ENCODE results near the gene TNIK. TPM values are rescaled to one million over a fixed set of nuclear protein-coding genes. Genes with fewer than 3 reads are reported as not detected.

The TNIK gene
- total RNA-seq, 1 donor from 2014 or later, result 15.5 TPM

DNA sequence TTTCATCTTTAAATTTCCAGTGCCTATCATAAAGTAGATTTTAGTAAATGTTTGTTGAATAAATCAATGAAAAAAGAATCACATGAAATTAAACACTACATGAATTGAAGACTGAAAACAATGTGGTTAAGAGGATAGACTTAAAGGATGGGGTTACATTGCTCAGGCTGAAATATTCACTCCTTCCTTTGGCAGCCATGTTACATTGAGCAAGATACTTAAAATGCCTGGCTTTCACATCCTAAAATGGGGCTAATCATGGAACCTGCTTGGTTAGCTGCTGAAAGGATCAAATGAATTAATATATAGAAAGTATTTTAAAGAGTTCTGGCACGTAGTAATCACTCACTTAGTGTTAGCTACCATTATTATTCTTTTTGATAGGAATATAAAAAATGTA lies 236.8 kb downstream of the TNIK start:
- Mint-ChIP-seq H3K4me3 (ENCODE audit: unreplicated experiment) (no peak overlapping the region), H3K27me3 (ENCODE audit: unreplicated experiment) (no peaks in the 10 kb centered on the region), H3K9me3 (ENCODE audit: unreplicated experiment) (peaks cover 9% of the 10 kb centered on the region), H3K4me1 (ENCODE audit: unreplicated experiment) (peaks cover 10% of the 10 kb centered on the region), H3K36me3 (ENCODE audit: unreplicated experiment) (peaks cover 5% of the 10 kb centered on the region), H3K27ac (ENCODE audit: unreplicated experiment) (no peak overlapping the region)
- no peak for TF ChIP-seq CTCF (IDR thresholded peaks at IDR 0.05)
- DNase-seq (ENCODE audit: extremely low spot score, unreplicated experiment), result no peak

- no peak overlapping the region for H3K27ac Mint-ChIP-seq (ENCODE audit: unreplicated experiment)
- peaks cover 9% of the 10 kb centered on the region for H3K9me3 Mint-ChIP-seq (ENCODE audit: unreplicated experiment)
These were observed 237.2 kb downstream of the TNIK start for GRCh38 chr3:171222995-171223394.

DNA sequence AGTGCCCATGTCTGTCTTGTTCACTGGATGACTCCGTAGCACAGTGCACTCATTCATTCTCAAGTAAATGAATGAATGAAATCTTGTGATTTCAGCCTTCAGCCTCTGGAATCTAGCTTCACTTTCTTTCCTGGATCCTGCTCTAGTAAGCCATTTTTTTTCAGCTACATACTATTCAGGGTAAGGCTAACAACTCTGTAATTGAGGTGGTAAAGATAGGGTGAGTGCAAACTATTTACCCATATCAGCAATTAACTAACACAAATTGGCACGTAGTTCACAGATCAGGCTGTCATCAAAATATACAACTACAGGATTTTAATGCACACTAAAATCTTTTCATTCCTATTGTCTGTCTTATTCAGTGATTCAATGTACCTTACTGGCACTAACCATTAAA lies 238.6 kb downstream of the TNIK start:
- Mint-ChIP-seq H3K27me3 (ENCODE audit: unreplicated experiment) (no peaks in the 10 kb centered on the region), H3K4me3 (ENCODE audit: unreplicated experiment) (no peak overlapping the region), H3K36me3 (ENCODE audit: unreplicated experiment) (peaks cover 5% of the 10 kb centered on the region), H3K9me3 (ENCODE audit: unreplicated experiment) (peaks cover 9% of the 10 kb centered on the region), H3K27ac (ENCODE audit: unreplicated experiment) (no peak overlapping the region), H3K4me1 (ENCODE audit: unreplicated experiment) (no peaks in the 10 kb centered on the region)
- TF ChIP-seq CTCF (IDR thresholded peaks at IDR 0.05), result no peak
- no peak for DNase-seq (ENCODE audit: extremely low spot score, unreplicated experiment)

More at GRCh38 chr3:171222995-171223394, 237.2 kb downstream of the TNIK start:
- H3K36me3 Mint-ChIP-seq (ENCODE audit: unreplicated experiment), result peaks cover 5% of the 10 kb centered on the region
- no peaks in the 10 kb centered on the region for H3K27me3 Mint-ChIP-seq (ENCODE audit: unreplicated experiment)
- H3K4me1 Mint-ChIP-seq (ENCODE audit: unreplicated experiment), result peaks cover 6% of the 10 kb centered on the region
- DNase-seq (ENCODE audit: extremely low spot score, unreplicated experiment), result no peak
- no peak overlapping the region for H3K4me3 Mint-ChIP-seq (ENCODE audit: unreplicated experiment)
- TF ChIP-seq CTCF (IDR thresholded peaks at IDR 0.05), result no peak

- no peak overlapping the region for H3K4me3 Mint-ChIP-seq (ENCODE audit: unreplicated experiment)
- H3K9me3 Mint-ChIP-seq (ENCODE audit: unreplicated experiment), result peaks cover 6% of the 10 kb centered on the region
- no peak for TF ChIP-seq CTCF (IDR thresholded peaks at IDR 0.05)
- H3K36me3 Mint-ChIP-seq (ENCODE audit: unreplicated experiment), result peaks cover 2% of the 10 kb centered on the region
- DNase-seq (ENCODE audit: extremely low spot score, unreplicated experiment), result no peak
- no peaks in the 10 kb centered on the region for H3K27me3 Mint-ChIP-seq (ENCODE audit: unreplicated experiment)
- no peak overlapping the region for H3K27ac Mint-ChIP-seq (ENCODE audit: unreplicated experiment)
- no peaks in the 10 kb centered on the region for H3K4me1 Mint-ChIP-seq (ENCODE audit: unreplicated experiment)
These were observed 239.1 kb downstream of the TNIK start for GRCh38 chr3:171221104-171221503.

DNA sequence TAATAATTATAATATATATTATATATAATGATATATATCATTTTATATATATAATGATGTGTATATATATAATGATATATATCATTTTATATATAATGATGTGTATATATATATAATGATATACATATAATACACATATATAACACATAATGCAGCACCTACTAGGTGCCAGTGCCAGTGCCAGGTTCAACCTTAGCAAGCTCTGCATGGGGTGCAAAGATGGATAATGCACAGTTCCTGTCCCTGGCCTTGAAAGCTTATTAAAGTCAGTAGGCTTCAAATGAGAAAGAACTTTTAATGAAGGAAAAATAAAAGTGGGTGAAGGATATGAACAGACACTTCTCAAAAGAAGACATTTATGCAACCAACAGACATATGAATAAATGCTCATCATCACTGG lies 240.9 kb downstream of the TNIK start:
- Mint-ChIP-seq H3K27me3 (ENCODE audit: unreplicated experiment) (no peaks in the 10 kb centered on the region), H3K27ac (ENCODE audit: unreplicated experiment) (no peak overlapping the region), H3K9me3 (ENCODE audit: unreplicated experiment) (no peaks in the 10 kb centered on the region), H3K4me3 (ENCODE audit: unreplicated experiment) (no peak overlapping the region), H3K4me1 (ENCODE audit: unreplicated experiment) (no peaks in the 10 kb centered on the region), H3K36me3 (ENCODE audit: unreplicated experiment) (no peaks in the 10 kb centered on the region)
- TF ChIP-seq CTCF (IDR thresholded peaks at IDR 0.05), result no peak
- no peak for DNase-seq (ENCODE audit: extremely low spot score, unreplicated experiment)
